ENCODE results near the gene BMERB1.
A peak's percentile ranks its signal among the peaks of the same experiment; 100 is the strongest.
"Not testable (repeated sequence)": the region's sequence is repeated elsewhere in the genome, so short reads cannot be mapped to it uniquely, and the experiment has no call there.

BMERB1 gene

DNA sequence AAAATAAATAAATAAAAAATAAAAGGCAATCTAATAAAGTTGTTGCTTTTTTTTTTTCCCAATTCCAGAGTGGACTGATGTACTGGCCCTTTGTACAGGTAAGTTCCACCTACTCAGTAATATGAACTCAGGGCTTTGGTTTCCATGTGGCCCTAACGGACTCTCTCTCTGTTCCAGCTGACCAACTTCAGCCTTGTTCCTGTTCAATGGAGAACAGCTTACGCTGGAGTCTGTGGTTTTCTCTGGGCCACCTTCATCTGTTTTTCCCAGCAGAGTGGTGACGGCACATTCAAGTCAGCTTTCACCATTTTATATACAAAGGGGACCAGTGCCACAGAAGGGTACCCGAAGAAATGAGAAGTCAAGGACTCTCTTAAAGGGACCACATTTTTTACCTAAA, 26.6 kb upstream of the BMERB1 start:
- not testable (repeated sequence) for H3K27ac Mint-ChIP-seq; H3K36me3 Mint-ChIP-seq (ENCODE audit: low read depth); H3K4me1 Mint-ChIP-seq (ENCODE audit: low read depth); H3K27me3 Mint-ChIP-seq (ENCODE audit: low read depth); H3K4me3 Mint-ChIP-seq; H3K9me3 Mint-ChIP-seq

DNA sequence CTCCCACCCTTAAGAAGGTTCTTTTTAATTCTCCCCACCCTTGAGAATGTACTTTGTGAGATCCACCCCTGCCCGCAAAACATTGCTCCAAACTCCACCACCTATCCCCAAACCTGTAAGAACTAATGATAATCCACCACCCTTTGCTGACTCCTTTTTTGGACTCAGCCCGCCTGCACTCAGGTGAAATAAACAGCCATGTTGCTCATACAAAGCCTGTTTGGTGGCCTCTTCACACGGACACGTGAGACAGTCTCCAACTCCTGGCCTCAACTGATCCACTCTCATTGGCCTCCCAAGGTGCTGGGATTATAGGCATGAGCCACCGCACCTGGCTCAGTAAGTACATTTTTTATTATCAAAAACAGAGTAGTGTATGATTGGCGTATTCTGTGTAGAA, 24.9 kb upstream of the BMERB1 start:
- not testable (repeated sequence) for H3K4me3 Mint-ChIP-seq; H3K9me3 Mint-ChIP-seq; H3K27me3 Mint-ChIP-seq (ENCODE audit: low read depth); H3K4me1 Mint-ChIP-seq (ENCODE audit: low read depth); H3K27ac Mint-ChIP-seq; H3K36me3 Mint-ChIP-seq (ENCODE audit: low read depth)

DNA sequence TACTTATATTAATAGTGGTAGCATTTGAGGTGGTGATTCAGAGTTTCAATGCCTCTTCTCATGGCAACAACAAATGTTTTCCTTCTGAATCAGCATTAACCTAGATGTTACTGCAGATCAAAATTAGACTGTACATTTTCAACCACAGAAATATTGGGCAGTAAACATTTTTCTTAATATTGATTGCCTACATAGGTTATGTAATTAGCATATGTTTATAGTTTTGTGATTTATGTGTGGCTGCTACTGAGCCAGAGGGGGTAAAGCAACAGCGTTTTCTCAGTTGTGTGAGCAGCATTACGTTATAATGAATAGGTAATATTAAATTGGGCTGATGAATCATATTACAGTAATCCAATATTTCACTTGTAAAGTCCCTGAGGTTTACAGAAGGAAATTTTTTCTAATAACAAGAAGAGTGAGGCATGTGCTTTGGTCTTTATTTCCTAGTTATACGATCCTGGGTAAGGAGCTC, 18.8 kb upstream of the BMERB1 start:
- Mint-ChIP-seq H3K4me1 (ENCODE audit: low read depth) (no peaks in the 10 kb centered on the region), H3K27ac (no peak overlapping the region)

DNA sequence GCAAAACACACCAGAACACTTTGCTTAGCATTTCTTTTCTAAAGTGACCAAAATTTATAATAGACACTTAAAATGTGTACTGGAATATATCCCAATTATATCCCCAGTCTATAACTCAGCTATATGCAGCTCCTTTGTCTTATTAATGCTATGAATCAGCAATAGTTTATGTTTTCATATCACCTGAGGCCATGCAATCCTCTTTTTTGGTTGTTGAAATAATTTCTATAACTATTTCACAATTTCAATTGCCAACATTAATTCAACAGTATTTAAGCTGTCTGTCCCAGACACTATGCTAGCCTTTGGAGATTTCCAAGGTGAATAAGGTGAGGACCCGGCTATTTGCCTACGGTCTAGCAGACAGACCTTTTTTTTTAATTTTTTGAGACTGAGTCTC, 17.2 kb upstream of the BMERB1 start:
- Mint-ChIP-seq H3K27me3 (ENCODE audit: low read depth) (peaks cover 3% of the 10 kb centered on the region), H3K4me1 (ENCODE audit: low read depth) (no peaks in the 10 kb centered on the region), H3K4me3 (no peak overlapping the region), H3K36me3 (ENCODE audit: low read depth) (no peaks in the 10 kb centered on the region), H3K9me3 (no peaks in the 10 kb centered on the region), H3K27ac (no peak overlapping the region)

More for the DNA sequence above, 18.8 kb upstream of the BMERB1 start:
- H3K4me3 Mint-ChIP-seq, result no peak overlapping the region
- no peaks in the 10 kb centered on the region for H3K36me3 Mint-ChIP-seq (ENCODE audit: low read depth)
- no peaks in the 10 kb centered on the region for H3K9me3 Mint-ChIP-seq
- peaks cover 3% of the 10 kb centered on the region for H3K27me3 Mint-ChIP-seq (ENCODE audit: low read depth)

DNA sequence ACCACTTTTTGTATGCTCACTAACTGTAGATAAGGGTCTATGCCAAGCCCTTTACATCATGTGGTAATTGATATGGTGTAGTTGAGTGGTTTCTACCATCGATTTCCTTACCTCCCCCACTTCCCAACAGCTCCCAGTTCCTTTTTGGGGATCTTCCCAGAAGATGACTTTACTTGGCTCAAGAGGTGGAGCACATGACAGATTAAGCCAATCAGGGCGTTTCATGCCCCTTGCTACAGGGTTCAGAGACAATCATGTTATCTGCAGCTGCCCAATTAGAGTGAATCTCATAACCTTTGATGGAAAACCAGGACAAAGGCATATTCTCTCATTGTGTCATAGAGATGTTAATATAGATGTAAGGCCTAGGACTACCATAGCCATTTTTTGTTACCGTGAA, 16.2 kb upstream of the BMERB1 start:
- Mint-ChIP-seq H3K4me1 (ENCODE audit: low read depth) (no peaks in the 10 kb centered on the region), H3K36me3 (ENCODE audit: low read depth) (no peaks in the 10 kb centered on the region), H3K27ac (no peak overlapping the region), H3K4me3 (no peak overlapping the region), H3K9me3 (no peaks in the 10 kb centered on the region), H3K27me3 (ENCODE audit: low read depth) (peaks cover 3% of the 10 kb centered on the region)

DNA sequence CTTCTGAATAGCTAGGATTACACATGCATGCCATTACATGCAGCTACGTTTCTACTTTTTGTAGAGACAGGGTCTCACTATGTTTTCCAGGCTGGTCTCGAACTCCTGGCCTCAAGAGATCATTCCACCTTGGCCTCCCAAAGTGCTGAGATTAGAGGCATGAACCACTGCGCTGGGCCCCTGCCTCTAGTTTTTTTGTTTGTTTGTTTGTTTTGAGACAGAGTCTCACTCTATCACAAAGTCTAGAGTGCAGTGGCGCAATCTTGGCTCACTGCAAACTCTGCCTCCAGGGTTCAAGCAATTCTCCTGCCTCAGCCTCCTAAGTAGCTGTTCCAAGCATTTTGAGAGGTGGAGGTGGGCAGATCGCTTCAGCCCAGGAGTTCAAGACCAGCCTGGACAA, 12.7 kb upstream of the BMERB1 start:
- not testable (repeated sequence) for H3K27ac Mint-ChIP-seq; H3K4me1 Mint-ChIP-seq (ENCODE audit: low read depth); H3K4me3 Mint-ChIP-seq; H3K36me3 Mint-ChIP-seq (ENCODE audit: low read depth); H3K9me3 Mint-ChIP-seq; H3K27me3 Mint-ChIP-seq (ENCODE audit: low read depth)

DNA sequence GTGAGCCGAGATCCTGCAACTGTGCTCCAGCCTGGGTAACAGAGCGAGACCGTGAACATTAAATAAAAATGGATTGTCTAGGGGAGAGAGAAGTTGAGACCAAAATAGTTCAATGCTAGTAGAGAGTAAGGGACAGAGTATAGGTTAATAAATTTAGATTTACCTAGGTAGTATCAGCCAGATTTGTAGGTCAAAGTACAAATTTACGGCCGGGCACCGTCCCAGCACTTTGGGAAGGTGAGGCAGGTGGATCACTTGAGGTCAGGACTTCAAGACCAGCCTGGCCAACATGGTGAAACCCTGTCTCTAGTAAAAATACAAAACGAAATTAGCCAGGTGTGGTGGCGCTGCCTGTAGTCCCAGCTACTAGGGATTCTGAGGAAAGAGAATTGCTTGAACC, 12.2 kb upstream of the BMERB1 start:
- Mint-ChIP-seq H3K27ac (no peak overlapping the region), H3K9me3 (no peaks in the 10 kb centered on the region), H3K36me3 (ENCODE audit: low read depth) (no peaks in the 10 kb centered on the region), H3K4me3 (no peak overlapping the region), H3K27me3 (ENCODE audit: low read depth) (peaks cover 3% of the 10 kb centered on the region), H3K4me1 (ENCODE audit: low read depth) (no peaks in the 10 kb centered on the region)

DNA sequence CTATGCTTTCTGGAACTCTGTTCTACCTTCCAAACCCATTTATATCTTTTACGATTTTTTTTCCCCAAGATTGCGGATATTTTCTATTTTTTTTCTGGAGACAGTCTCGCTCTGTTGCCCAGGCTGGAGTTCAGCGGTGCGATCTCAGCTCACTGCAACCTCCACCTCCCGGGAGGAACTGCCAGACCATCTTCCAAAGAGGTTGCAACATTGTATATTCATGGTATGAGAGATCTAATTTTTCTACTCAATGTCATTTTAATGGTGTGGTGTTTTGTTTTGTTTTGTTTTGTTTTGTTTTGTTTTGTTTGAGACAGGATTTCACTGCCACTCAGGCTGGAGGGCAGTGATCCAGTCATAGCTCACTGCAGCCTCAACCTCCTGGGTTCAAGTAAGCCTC, 8.5 kb upstream of the BMERB1 start:
- Mint-ChIP-seq H3K4me1 (ENCODE audit: low read depth) (peaks cover 2% of the 10 kb centered on the region), H3K27ac (no peak overlapping the region), H3K9me3 (no peaks in the 10 kb centered on the region), H3K36me3 (ENCODE audit: low read depth) (no peaks in the 10 kb centered on the region), H3K27me3 (ENCODE audit: low read depth) (peaks cover 3% of the 10 kb centered on the region), H3K4me3 (no peak overlapping the region)

DNA sequence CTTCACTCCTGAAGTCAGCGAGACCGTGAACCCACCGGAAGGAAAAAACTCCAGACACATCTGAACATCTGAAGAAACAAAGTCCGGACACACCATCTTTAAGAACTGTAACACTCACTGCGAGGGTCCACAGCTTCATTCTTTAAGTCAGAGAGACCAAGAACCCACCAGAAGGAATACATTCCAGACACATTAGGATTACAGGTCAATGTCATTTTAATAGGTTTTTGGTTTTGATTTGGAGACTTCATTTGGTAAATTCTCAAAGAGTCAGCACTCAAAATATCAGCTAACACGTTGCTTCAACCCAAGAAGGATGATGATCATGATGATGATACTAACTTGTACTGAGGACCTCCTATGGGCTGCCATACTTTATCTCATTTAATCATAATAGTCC, 7.6 kb upstream of the BMERB1 start:
- peaks cover 2% of the 10 kb centered on the region for H3K4me1 Mint-ChIP-seq (ENCODE audit: low read depth)
- no peaks in the 10 kb centered on the region for H3K36me3 Mint-ChIP-seq (ENCODE audit: low read depth)
- H3K27ac Mint-ChIP-seq, result no peak overlapping the region
- H3K4me3 Mint-ChIP-seq, result no peak overlapping the region
- peaks cover 3% of the 10 kb centered on the region for H3K27me3 Mint-ChIP-seq (ENCODE audit: low read depth)
- no peaks in the 10 kb centered on the region for H3K9me3 Mint-ChIP-seq

DNA sequence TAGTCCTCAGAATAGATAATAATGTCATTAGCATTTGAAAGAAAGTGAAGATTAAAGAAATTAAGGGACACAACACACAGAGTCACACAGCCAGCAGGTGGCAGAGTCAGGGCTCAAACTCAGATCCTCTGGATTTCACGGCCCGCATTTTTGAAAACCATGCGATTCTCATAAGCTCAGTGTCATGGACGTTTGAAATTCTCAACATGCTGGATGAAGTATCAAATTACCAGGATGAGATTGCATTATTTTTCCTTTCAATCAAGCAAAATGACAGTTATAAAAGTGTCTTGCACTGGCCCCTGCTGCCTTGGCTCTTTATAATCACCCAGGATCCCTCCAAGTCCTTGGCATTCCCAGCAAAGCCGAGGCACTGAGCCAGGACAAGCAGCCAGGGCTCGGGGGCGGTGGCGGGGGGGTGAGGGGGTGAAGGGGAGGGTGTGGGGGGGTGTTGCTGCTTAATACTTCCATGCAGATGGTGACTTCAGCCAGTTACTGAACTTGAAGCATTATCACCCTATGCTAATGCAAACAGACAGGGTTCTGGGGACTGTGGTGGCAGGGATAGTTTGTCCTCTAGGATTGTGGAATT, 6.6 kb upstream of the BMERB1 start:
- Mint-ChIP-seq H3K4me3 (no peak overlapping the region), H3K9me3 (no peaks in the 10 kb centered on the region), H3K27me3 (ENCODE audit: low read depth) (peaks cover 3% of the 10 kb centered on the region), H3K36me3 (ENCODE audit: low read depth) (no peaks in the 10 kb centered on the region), H3K4me1 (ENCODE audit: low read depth) (peaks cover 2% of the 10 kb centered on the region), H3K27ac (no peak overlapping the region)

DNA sequence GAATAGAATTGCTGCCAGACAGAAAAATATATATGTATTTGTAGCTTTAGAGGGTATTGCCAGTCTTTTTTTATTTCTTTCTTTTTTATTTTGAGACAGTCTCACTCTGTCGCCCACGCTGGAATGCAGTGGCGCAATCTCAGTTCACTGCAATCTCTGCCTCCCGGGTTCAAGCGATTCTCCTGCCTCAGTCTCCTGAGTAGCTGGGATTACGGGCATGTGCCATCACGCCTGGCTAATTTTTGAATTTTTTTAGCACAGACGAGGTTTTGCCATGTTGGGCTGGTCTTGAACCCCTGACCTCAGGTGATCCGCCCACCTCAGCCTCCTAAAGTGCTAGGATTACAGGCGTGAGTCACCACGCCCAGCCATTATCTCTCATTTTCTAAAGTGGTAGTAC, 3.5 kb upstream of the BMERB1 start:
- not testable (repeated sequence) for H3K4me3 Mint-ChIP-seq; H3K36me3 Mint-ChIP-seq (ENCODE audit: low read depth); H3K9me3 Mint-ChIP-seq; H3K27ac Mint-ChIP-seq
- H3K4me1 Mint-ChIP-seq (ENCODE audit: low read depth), result peaks cover 10% of the 10 kb centered on the region
- H3K27me3 Mint-ChIP-seq (ENCODE audit: low read depth), result peaks cover 22% of the 10 kb centered on the region

DNA sequence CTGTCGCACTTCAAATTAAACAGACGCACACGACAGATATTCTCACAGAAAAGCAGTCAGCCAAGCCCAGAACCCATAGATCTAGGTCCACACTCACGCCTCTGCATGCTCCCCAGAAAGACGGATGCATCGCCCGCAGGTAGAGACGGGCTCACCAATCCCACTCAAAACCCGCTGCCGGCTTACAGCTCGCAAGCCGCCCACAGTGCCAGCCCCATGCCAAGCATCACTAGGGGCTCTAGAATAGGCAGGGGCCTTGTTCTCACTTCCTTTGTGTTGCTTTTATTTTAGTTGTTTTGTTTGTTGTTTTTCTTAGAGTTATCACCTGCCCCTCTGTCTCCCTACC, 336 bp upstream of the BMERB1 start:
- H3K27ac Mint-ChIP-seq, result no peak overlapping the region
- H3K4me1 Mint-ChIP-seq (ENCODE audit: low read depth), result peaks cover 9% of the 10 kb centered on the region

DNA sequence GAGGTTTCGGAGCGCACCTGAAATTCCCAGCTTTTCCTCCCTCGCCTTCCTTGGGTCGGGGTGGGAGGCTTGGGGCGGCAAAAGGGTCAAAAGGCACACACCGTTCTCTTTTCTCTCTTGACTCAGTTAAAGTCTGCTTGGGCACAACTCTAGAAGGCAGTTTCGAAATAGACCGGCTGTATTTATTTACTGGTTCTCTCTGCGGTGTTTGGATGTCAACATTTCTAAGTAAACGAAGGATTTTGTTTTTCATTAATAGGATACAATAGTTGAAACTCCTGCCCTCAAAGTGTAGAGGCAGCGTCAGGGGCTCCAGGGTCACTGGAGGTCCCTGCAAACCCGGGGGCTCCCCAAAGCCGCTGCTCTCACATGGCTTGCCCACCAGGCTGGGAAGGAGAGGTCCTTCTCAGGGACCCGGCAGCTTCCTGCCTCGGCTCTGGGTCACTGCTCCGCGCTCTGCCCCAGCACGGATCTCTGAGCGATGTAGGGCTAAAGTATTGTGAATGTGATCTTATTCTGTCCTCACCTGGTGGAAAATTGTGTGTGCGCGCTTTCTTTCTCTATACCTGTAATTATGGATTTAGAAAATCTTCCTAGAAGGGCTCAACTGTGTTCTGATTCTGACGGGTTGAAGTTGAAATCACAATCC, 952 bp downstream of the BMERB1 start:
- Mint-ChIP-seq H3K9me3 (no peaks in the 10 kb centered on the region), H3K4me3 (peak overlapping the region; percentile 83), H3K27me3 (ENCODE audit: low read depth) (peaks cover 23% of the 10 kb centered on the region), H3K36me3 (ENCODE audit: low read depth) (no peaks in the 10 kb centered on the region), H3K4me1 (ENCODE audit: low read depth) (peaks cover 9% of the 10 kb centered on the region), H3K27ac (no peak overlapping the region)

More for the DNA sequence above, 336 bp upstream of the BMERB1 start:
- Mint-ChIP-seq H3K9me3 (no peaks in the 10 kb centered on the region), H3K27me3 (ENCODE audit: low read depth) (peaks cover 23% of the 10 kb centered on the region), H3K4me3 (peak overlapping the region; percentile 83), H3K36me3 (ENCODE audit: low read depth) (no peaks in the 10 kb centered on the region)

DNA sequence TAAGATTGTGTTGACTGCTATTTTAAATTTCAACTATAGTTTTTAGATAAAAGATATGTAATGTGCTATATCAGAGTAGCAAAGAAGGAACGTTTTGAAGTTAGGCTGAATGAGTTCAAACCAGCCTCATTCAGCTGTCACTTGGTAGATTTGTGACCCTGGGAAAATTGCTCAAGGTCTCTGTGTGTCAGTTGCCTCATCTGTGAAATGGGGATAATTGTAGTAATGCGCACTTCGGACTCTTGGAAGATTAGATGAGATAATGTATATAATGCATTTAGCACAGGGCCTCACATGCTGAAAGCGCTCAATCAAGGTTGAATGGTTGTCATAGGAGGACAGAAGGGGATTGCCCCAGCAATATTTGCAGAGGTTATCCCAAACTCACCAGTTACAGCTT, 4.7 kb downstream of the BMERB1 start:
- Mint-ChIP-seq H3K4me1 (ENCODE audit: low read depth) (peaks cover 9% of the 10 kb centered on the region), H3K4me3 (no peak overlapping the region), H3K27ac (no peak overlapping the region), H3K36me3 (ENCODE audit: low read depth) (no peaks in the 10 kb centered on the region), H3K9me3 (no peaks in the 10 kb centered on the region), H3K27me3 (ENCODE audit: low read depth) (peaks cover 15% of the 10 kb centered on the region)

DNA sequence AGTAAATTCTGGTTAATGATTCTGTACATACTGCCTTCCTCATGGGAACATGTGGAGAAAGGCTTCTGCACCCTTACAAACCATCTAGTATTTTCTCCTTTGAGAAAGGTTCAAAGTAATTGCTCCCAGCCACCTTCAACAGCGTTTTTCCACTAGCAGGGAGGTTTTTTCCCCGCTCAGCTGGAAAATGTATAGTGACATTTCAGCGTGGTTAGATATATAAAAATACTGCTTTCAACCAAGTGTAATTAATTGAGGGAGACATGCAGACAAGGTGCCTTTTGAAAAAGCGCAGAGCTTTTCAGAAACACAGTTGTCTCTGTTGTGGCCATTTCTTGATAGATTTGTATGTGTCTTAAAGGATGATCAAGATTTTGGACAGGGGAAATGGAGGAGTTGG, 5.1 kb downstream of the BMERB1 start:
- Mint-ChIP-seq H3K27ac (no peak overlapping the region), H3K4me3 (no peak overlapping the region), H3K36me3 (ENCODE audit: low read depth) (no peaks in the 10 kb centered on the region), H3K27me3 (ENCODE audit: low read depth) (peaks cover 12% of the 10 kb centered on the region), H3K4me1 (ENCODE audit: low read depth) (peaks cover 9% of the 10 kb centered on the region), H3K9me3 (peaks cover 2% of the 10 kb centered on the region)

DNA sequence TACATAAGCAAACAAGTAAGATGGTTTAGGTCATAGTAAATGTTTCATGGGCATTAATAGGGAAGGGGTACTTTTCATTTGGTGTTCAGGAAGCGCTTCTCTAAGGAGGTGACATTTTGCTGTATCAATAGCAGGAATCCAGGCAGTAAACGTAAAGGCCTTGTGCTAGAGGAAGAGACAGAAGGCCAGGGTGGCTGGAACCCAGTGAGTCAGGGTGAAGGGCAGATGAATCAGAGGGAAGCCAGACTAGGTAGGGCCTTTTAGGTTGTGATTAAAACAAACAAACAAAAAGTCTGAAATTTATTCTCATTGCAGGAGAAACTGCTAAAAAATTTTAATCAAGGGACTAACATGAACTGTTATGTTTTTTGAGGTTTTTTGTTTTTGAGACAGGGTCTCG, 6.5 kb downstream of the BMERB1 start:
- H3K27ac Mint-ChIP-seq, result no peak overlapping the region
- peaks cover 3% of the 10 kb centered on the region for H3K36me3 Mint-ChIP-seq (ENCODE audit: low read depth)
- no peak overlapping the region for H3K4me3 Mint-ChIP-seq

More for the DNA sequence above, 6.5 kb downstream of the BMERB1 start:
- H3K9me3 Mint-ChIP-seq, result peaks cover 13% of the 10 kb centered on the region
- peaks cover under 1% of the 10 kb centered on the region for H3K4me1 Mint-ChIP-seq (ENCODE audit: low read depth)
- peaks cover 1% of the 10 kb centered on the region for H3K27me3 Mint-ChIP-seq (ENCODE audit: low read depth)

Measured in T-helper 1 cell treated with Interleukin-12 subunit alpha and Interleukin-12 subunit beta and Interleukin-4 antibody, amounts not matched to agents 30 μg/mL and 1 μg/mL, for 36 hours (primary cell).